LoVo (cell line): ENCODE results near the gene LMNA.
A peak's percentile ranks its signal among the peaks of the same experiment; 100 is the strongest.
"Not testable (repeated sequence)": the region's sequence is repeated elsewhere in the genome, so short reads cannot be mapped to it uniquely, and the experiment has no call there.

ENCODE experiments used
- DNase-seq: peaks from one replicate; pipeline ENCODE4 v3.0.0-alpha.2; 2016; ENCODE audit warnings: low spot score

LMNA gene

DNA sequence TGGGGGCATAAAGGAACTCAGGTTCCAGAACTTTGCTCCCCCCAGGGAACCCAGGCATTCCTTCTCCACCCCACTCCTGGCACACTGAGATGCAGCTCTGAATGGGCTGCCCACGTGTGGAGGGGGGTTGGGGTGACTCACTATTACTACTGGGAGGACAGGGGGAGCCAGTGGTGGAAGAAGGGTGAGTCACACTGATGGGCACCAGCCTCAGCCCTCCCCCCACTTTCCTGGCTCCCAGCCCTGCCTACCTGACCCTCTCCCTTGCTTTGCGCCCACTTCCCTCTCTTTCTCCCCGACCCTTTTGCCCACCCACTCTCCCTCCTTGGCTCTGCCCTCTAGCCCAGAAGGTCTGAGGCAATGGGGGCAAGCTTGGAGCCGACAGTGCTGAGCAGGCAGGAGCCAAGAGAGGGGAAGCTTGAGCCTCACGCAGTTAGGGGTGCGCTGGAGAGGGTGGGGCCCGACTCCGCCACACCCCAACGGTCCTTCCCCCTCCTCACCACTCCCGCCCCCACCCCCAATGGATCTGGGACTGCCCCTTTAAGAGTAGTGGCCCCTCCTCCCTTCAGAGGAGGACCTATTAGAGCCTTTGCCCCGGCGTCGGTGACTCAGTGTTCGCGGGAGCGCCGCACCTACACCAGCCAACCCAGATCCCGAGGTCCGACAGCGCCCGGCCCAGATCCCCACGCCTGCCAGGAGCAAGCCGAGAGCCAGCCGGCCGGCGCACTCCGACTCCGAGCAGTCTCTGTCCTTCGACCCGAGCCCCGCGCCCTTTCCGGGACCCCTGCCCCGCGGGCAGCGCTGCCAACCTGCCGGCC lies at the start of gene LMNA:
Gene LMNA, plus strand, starts transcription at position 611 of the 818 bp plus-strand sequence. CDS start 208 bp downstream, outside the sequence.
- DNase-seq, result peak; percentile 93

DNA sequence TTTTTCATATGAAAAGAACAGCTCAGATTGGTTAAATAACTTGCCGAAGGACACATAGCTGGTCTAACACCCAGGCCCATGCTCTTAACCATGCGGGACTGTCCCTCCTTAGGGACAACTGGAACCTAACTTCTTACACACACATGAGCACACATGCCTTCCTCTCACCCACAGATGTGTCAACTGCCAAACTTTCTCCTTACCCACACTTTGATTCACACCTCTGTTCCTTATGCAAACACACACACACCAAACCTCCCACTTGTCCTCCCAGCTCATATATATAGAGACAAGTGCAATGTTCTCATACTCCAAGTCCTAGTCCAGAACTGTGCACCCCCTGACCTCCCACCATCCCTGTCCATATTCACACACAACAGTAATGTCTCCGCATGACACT lies 49.3 kb upstream of the LMNA start:
- no peak for DNase-seq

GRCh38 chr1:156065871-156066270 lies 48.6 kb upstream of the LMNA start:
- DNase-seq, result no peak

- no peak for DNase-seq
Observed at GRCh38 chr1:156067262-156067661, 47.2 kb upstream of the LMNA start.

GRCh38 chr1:156069490-156070455 lies 44.7 kb upstream of the LMNA start:
- DNase-seq, result no peak

DNA sequence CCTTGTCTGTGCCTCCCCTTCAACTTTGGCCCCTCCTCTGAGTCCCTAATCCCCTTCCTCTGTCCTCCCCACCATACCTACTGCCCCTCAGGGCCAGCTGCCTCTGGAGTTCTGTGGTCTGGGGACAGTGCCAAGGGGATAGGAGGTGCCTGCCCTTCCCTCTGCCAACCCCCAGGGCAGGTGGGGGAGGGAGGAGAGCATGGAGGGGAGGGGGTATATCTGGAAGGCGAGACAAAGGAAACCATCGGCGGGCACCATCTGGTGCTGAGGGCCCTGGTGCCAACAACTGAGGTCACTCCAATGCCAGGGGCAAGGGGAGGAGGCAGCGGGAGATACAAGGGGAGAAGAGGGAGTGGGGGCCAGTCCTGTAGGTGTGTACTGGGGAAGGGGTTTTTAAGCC lies 44.0 kb upstream of the LMNA start:
- no peak for DNase-seq

- not testable (repeated sequence) for DNase-seq
Observed at GRCh38 chr1:156071332-156071816, 43.1 kb upstream of the LMNA start.

GRCh38 chr1:156072251-156072650 lies 42.3 kb upstream of the LMNA start:
- no peak for DNase-seq

GRCh38 chr1:156073110-156073687 lies 41.3 kb upstream of the LMNA start:
- DNase-seq, result no peak

- no peak for DNase-seq
Observed at GRCh38 chr1:156073740-156074139, 40.8 kb upstream of the LMNA start.

GRCh38 chr1:156074661-156075060 lies 39.9 kb upstream of the LMNA start:
- DNase-seq, result no peak

DNA sequence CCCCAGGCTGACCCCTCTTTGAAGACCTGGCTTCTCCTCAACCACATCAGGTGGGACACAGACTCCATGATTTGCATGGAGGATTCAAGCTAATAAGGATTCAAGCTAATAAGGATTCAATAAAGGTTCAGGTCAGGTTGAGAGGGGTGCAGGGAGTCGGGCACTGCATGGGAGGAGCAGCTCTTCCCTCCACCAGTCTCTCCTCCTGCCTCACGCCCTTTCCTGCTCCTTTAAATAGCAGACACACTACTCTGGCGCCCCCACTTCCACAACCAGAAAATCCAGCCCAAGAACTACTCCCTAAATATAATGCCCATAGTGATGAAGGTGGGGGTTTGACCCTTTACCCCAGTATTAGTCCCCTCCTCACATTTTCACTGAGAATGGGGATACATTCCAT lies 39.3 kb upstream of the LMNA start:
- no peak for DNase-seq

DNA sequence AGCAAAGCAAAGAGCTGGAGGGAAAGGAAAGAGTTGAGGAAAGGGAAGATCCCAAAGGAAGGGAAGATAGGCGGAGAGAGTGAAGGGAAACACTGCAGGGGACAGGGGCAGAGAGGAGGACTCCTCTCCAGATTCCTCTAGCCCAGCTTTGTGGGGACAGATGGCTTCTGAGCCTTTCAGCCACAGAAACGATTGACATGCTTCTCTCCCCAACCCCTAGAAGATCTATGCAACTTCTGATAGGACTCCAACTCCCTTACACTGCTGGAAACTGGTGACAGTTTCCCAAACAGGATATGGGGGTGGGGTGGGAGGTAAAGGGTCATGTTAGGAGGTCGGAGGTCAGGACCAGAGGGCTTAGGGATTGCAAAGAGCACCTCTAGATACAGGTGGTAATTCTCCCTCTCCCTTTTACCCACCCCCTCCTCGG lies 38.7 kb upstream of the LMNA start:
- no peak for DNase-seq

DNA sequence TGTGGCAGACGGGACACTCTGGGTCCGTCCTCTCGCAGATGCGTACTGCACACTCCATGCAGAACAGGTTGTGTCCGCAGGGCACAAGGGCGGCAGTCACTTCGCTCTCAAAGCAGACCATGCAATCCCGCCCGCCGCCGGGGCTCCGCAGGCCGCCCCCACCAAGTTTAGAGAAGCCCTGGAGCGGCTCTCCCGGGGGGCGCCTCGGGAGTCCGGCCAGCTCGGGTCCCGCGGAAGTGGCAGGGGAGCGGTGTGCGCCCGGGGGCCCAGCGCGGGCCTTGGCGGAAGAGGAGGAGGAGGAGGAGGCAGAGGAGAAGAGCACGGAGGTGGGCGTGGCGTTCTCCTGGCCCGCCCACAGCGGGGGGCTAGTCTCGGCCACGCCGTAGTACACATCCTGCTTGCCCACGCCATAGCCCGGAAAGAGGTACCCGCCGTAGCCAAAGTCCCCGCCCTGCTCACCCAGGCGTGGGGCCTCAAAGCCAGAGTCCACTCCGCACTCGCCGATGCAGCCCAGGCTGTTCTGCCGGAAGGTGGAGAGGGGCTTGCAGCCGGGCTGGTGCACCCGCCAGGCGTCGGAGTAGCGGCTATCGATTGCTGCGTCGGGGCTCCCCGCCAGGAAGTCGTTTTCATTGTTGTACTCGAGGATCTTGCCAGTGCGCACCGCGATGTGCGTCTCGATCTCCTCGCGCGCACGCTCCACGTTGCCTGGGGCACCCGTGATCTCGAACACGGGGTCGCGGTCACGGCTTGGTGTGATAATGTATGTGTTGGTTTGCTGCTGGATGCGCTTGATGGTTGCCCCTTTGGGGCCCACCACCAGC lies 37.7 kb upstream of the LMNA start:
- DNase-seq, result no peak

GRCh38 chr1:156077430-156077760 lies 37.1 kb upstream of the LMNA start:
- DNase-seq, result no peak

DNA sequence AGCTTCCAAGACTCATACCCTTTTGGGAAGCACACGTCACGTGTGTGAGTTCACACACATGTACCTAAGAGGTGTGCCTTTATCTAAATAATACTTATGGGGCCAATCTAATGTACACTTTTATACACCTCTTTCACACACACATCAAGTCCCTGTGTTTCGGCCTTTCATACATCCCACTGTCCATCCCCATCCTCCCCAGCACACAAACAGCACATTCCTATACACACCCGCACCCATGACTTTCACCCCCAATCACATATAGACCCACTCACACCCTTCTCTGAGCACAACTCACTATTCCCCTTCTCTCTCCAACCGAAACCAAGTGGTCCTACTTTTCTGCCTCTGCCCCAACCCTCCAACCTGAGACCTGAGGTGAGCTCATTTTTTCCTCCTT lies 35.8 kb upstream of the LMNA start:
- DNase-seq, result no peak

DNA sequence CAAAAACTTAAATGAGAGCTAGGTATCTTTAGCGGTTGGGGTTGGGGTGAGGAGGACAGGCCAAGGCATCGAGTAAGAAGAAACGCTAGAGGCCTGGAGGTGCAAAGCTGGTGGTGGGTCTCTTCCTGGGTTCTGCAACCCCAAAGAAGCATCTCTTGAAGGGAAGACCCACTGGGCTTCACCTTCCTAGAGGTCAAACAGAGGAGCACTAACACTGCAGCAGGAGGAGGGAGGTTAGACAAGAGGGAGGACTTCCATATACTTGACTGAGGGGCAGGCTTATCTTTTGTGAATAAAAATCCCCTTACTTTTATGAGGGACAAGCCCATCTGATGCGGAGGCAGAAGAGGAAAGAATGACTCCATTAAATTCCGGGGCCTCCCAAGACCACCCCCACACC lies 34.7 kb upstream of the LMNA start:
- no peak for DNase-seq

- DNase-seq, result no peak
Observed at GRCh38 chr1:156080241-156080862, 34.2 kb upstream of the LMNA start.

- DNase-seq, result no peak
Observed at GRCh38 chr1:156080863-156081179, 33.7 kb upstream of the LMNA start.

- DNase-seq, result no peak
Observed at GRCh38 chr1:156081180-156081916, 33.2 kb upstream of the LMNA start.

DNA sequence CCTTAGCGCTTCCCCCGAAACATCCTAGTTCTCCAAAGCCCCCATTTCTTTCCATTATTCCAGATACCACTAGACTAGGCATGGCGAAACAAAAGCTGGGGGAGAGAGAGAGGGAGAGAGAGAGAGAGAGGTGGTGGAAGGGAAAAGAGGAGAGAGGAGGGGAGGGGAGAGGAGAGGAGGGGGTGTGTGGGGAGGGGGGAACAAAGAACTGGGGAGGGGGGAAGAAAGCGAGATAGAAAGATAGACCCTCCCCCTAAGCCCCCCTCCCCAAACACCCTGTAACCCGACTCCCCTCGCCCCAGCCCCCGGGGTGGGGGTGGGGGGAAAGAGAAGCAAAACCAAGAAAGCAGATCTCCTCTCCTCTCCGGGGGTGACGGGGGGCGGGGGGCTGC lies 32.6 kb upstream of the LMNA start:
- DNase-seq, result no peak
